ENCODE data around the gene TEDDM1. TPM values are rescaled to one million over a fixed set of nuclear protein-coding genes. Genes with fewer than 3 reads are reported as not detected.
"Not testable (repeated sequence)": the region's sequence is repeated elsewhere in the genome, so short reads cannot be mapped to it uniquely, and the experiment has no call there.

The TEDDM1 gene
- total RNA-seq, 4 donors from 2014 or later = not detected

- Histone ChIP-seq H3K27ac (no peak overlapping the region), H3K4me3 (no peak overlapping the region), H3K9me3 (no peaks in the 10 kb centered on the region), H3K27me3 (no peaks in the 10 kb centered on the region), H3K36me3 (peaks cover 0 to 66% (median 0%) of the 10 kb centered on the region in 3 donors), H3K4me1 (no peaks in the 10 kb centered on the region)
- TF ChIP-seq POLR2A (IDR thresholded peaks at IDR 0.05) (no peak), CTCF (IDR thresholded peaks at IDR 0.05) (no peak)
- DNase-seq = no peak
Measured at GRCh38 chr1:182383934-182384333, 16.5 kb downstream of the TEDDM1 start.

- no peak for DNase-seq
- H3K36me3 ChIP-seq = peaks cover 0 to 60% (median 0%) of the 10 kb centered on the region in 3 donors
- no peaks in the 10 kb centered on the region for H3K4me1 ChIP-seq
- no peak overlapping the region for H3K4me3 ChIP-seq
- TF ChIP-seq POLR2A (IDR thresholded peaks at IDR 0.05) = no peak
- no peak for TF ChIP-seq CTCF (IDR thresholded peaks at IDR 0.05)
- H3K27me3 ChIP-seq = no peaks in the 10 kb centered on the region
- H3K27ac ChIP-seq = no peak overlapping the region
- H3K9me3 ChIP-seq = no peaks in the 10 kb centered on the region
Measured at GRCh38 chr1:182383037-182383661, 17.3 kb downstream of the TEDDM1 start.

- DNase-seq = no peak
- Histone ChIP-seq H3K27me3 (no peaks in the 10 kb centered on the region), H3K4me3 (no peak overlapping the region), H3K27ac (no peak overlapping the region), H3K36me3 (peaks cover 0 to 50% (median 0%) of the 10 kb centered on the region in 3 donors), H3K4me1 (no peaks in the 10 kb centered on the region), H3K9me3 (no peaks in the 10 kb centered on the region)
- no peak for TF ChIP-seq POLR2A (IDR thresholded peaks at IDR 0.05)
- TF ChIP-seq CTCF (IDR thresholded peaks at IDR 0.05) = no peak
Measured at GRCh38 chr1:182381962-182382819, 18.3 kb downstream of the TEDDM1 start.

GRCh38 chr1:182380199-182380598, 20.3 kb downstream of the TEDDM1 start:
- Histone ChIP-seq H3K9me3 (no peaks in the 10 kb centered on the region), H3K27me3 (no peaks in the 10 kb centered on the region), H3K4me3 (no peak overlapping the region), H3K4me1 (no peaks in the 10 kb centered on the region), H3K27ac (no peak overlapping the region), H3K36me3 (peaks cover 0 to 30% (median 0%) of the 10 kb centered on the region in 3 donors)
- DNase-seq = no peak
- no peak for TF ChIP-seq CTCF (IDR thresholded peaks at IDR 0.05)

GRCh38 chr1:182379781-182380180, 20.7 kb downstream of the TEDDM1 start:
- peaks cover 0 to 28% (median 0%) of the 10 kb centered on the region in 3 donors for H3K36me3 ChIP-seq
- not testable (repeated sequence) for H3K27ac ChIP-seq, H3K27me3 ChIP-seq, DNase-seq, H3K4me1 ChIP-seq, H3K4me3 ChIP-seq, H3K9me3 ChIP-seq

GRCh38 chr1:182376936-182377574, 23.4 kb downstream of the TEDDM1 start:
- Histone ChIP-seq H3K9me3 (no peaks in the 10 kb centered on the region), H3K4me1 (no peaks in the 10 kb centered on the region), H3K27me3 (no peaks in the 10 kb centered on the region), H3K36me3 (peaks cover 0 to under 1% (median 0%) of the 10 kb centered on the region in 3 donors), H3K4me3 (no peak overlapping the region), H3K27ac (no peak overlapping the region)
- TF ChIP-seq CTCF (IDR thresholded peaks at IDR 0.05) (no peak), POLR2A (IDR thresholded peaks at IDR 0.05) (no peak)
- DNase-seq = no peak

Data from Peyer's patch (tissue), 4 donors.